Measurements from ENCODE around the gene GATA2. TPM values are rescaled to one million over a fixed set of nuclear protein-coding genes. Genes with fewer than 3 reads are reported as not detected.

GATA2 gene
- total RNA-seq, 1 donor = 0.72 TPM

GRCh38 chr3:128452678-128453275 is 40.2 kb downstream of the GATA2 start:
- no peak overlapping the region for H3K4me3 ChIP-seq (ENCODE audit: insufficient read depth, low read length)
- no peak overlapping the region for H3K4me2 ChIP-seq (ENCODE audit: insufficient read depth, low read length)
- peaks cover 57% of the 10 kb centered on the region for H3K27me3 ChIP-seq (ENCODE audit: insufficient read depth, low read length)
- H3K4me1 ChIP-seq (ENCODE audit: insufficient read depth, low read length) = no peaks in the 10 kb centered on the region
- H3K36me3 ChIP-seq (ENCODE audit: insufficient read depth, low read length) = no peaks in the 10 kb centered on the region
- TF ChIP-seq CTCF (IDR thresholded peaks at IDR 0.05; ENCODE audit: extremely low read depth, low read depth, low read length) = no peak
- H3K79me2 ChIP-seq (ENCODE audit: insufficient read depth, low read length) = no peaks in the 10 kb centered on the region
- DNase-seq (ENCODE audit: insufficient read length, low spot score, missing footprints) = no peak
- H4K20me1 ChIP-seq (ENCODE audit: insufficient read depth, low read length) = no peaks in the 10 kb centered on the region
- no peaks in the 10 kb centered on the region for H3K9me3 ChIP-seq (ENCODE audit: low read depth, low read length)
- H3K27ac ChIP-seq (ENCODE audit: low read depth, low read length) = no peak overlapping the region
- H2AFZ ChIP-seq (ENCODE audit: low read length) = no peak overlapping the region

- Histone ChIP-seq H2AFZ (ENCODE audit: low read length) (no peak overlapping the region), H3K79me2 (ENCODE audit: insufficient read depth, low read length) (no peaks in the 10 kb centered on the region), H3K4me2 (ENCODE audit: insufficient read depth, low read length) (no peak overlapping the region), H3K27ac (ENCODE audit: low read depth, low read length) (no peak overlapping the region), H3K4me3 (ENCODE audit: insufficient read depth, low read length) (no peak overlapping the region), H4K20me1 (ENCODE audit: insufficient read depth, low read length) (no peaks in the 10 kb centered on the region), H3K4me1 (ENCODE audit: insufficient read depth, low read length) (no peaks in the 10 kb centered on the region), H3K9me3 (ENCODE audit: low read depth, low read length) (no peaks in the 10 kb centered on the region), H3K36me3 (ENCODE audit: insufficient read depth, low read length) (no peaks in the 10 kb centered on the region), H3K27me3 (ENCODE audit: insufficient read depth, low read length) (peaks cover 54% of the 10 kb centered on the region)
- no peak for TF ChIP-seq CTCF (IDR thresholded peaks at IDR 0.05; ENCODE audit: extremely low read depth, low read depth, low read length)
- no peak for DNase-seq (ENCODE audit: insufficient read length, low spot score, missing footprints)
Measured at GRCh38 chr3:128452120-128452519, 40.9 kb downstream of the GATA2 start.

- no peaks in the 10 kb centered on the region for H3K79me2 ChIP-seq (ENCODE audit: insufficient read depth, low read length)
- no peaks in the 10 kb centered on the region for H3K9me3 ChIP-seq (ENCODE audit: low read depth, low read length)
- no peak overlapping the region for H3K27ac ChIP-seq (ENCODE audit: low read depth, low read length)
- H3K36me3 ChIP-seq (ENCODE audit: insufficient read depth, low read length) = no peaks in the 10 kb centered on the region
- peaks cover 30% of the 10 kb centered on the region for H3K27me3 ChIP-seq (ENCODE audit: insufficient read depth, low read length)
- H2AFZ ChIP-seq (ENCODE audit: low read length) = no peak overlapping the region
- no peak for TF ChIP-seq CTCF (IDR thresholded peaks at IDR 0.05; ENCODE audit: extremely low read depth, low read depth, low read length)
- no peaks in the 10 kb centered on the region for H4K20me1 ChIP-seq (ENCODE audit: insufficient read depth, low read length)
- no peak overlapping the region for H3K4me3 ChIP-seq (ENCODE audit: insufficient read depth, low read length)
- no peak for DNase-seq (ENCODE audit: insufficient read length, low spot score, missing footprints)
- no peaks in the 10 kb centered on the region for H3K4me1 ChIP-seq (ENCODE audit: insufficient read depth, low read length)
- no peak overlapping the region for H3K4me2 ChIP-seq (ENCODE audit: insufficient read depth, low read length)
Measured at GRCh38 chr3:128449111-128449638, 43.8 kb downstream of the GATA2 start.

GRCh38 chr3:128448491-128448890 is 44.5 kb downstream of the GATA2 start:
- Histone ChIP-seq H3K27ac (ENCODE audit: low read depth, low read length) (no peak overlapping the region), H3K36me3 (ENCODE audit: insufficient read depth, low read length) (no peaks in the 10 kb centered on the region), H2AFZ (ENCODE audit: low read length) (no peak overlapping the region), H4K20me1 (ENCODE audit: insufficient read depth, low read length) (no peaks in the 10 kb centered on the region), H3K4me3 (ENCODE audit: insufficient read depth, low read length) (no peak overlapping the region), H3K4me1 (ENCODE audit: insufficient read depth, low read length) (no peaks in the 10 kb centered on the region), H3K9me3 (ENCODE audit: low read depth, low read length) (no peaks in the 10 kb centered on the region), H3K27me3 (ENCODE audit: insufficient read depth, low read length) (peaks cover 28% of the 10 kb centered on the region), H3K79me2 (ENCODE audit: insufficient read depth, low read length) (no peaks in the 10 kb centered on the region), H3K4me2 (ENCODE audit: insufficient read depth, low read length) (no peak overlapping the region)
- TF ChIP-seq CTCF (IDR thresholded peaks at IDR 0.05; ENCODE audit: extremely low read depth, low read depth, low read length) = no peak
- no peak for DNase-seq (ENCODE audit: insufficient read length, low spot score, missing footprints)

All from osteoblast (primary cell).